Endothelial cell of umbilical vein (primary cell): ENCODE results near the gene NCAPG. TPM values are rescaled to one million over a fixed set of nuclear protein-coding genes. Genes with fewer than 3 reads are reported as not detected.

Experiments
- BruUV-seq: library from RNA; stranded (reverse); fragments of 400-500 nt; replicated peaks from 2 replicates; lab custom pipeline; 2021; lab: Mats Ljungman, UMichigan
- CTCF ChIA-PET: fragments of 300-600, 350-600 bp; sonication (Branson Sonifier 250); formaldehyde crosslinking; loops from one replicate; lab custom pipeline; 2021; ENCODE audit warnings: antibody characterized with exemption, inconsistent platforms; lab: Charles Lee
- POLR2A ChIA-PET: fragments of 300-600, 350-600 bp; sonication (Branson Sonifier 250); formaldehyde crosslinking; loops from one replicate; lab custom pipeline; 2021; ENCODE audit warnings: antibody characterized with exemption, inconsistent platforms; lab: Charles Lee
- DNase-seq: peaks from one replicate; pipeline ENCODE4 v3.0.0-alpha.2; 2011; ENCODE audit warnings: low read depth, low spot score
- FAIRE-seq: peaks from 2 replicates; lab custom pipeline; 2011; peaks lifted over from hg19 to GRCh38; lab: Jason Lieb, UNC
- H2AFZ ChIP-seq: 2 replicates; pipeline ENCODE4 v1.6.0; 2012; ENCODE audit warnings: low read depth, low read length, control low read depth, inconsistent platforms
- H3K27ac ChIP-seq: 2 replicates; pipeline ENCODE4 v1.5.1; 2011; ENCODE audit warnings: low read depth, mild to moderate bottlenecking, control low read depth, low read length, moderate library complexity; ENCODE audit not compliant: insufficient read depth
- H3K27me3 ChIP-seq, 2 experiments: 2 replicates each; pipeline versions ENCODE4 v1.6.0 to v1.6.1; 2011; ENCODE audit warnings: low read length in 2 of 2, mixed read lengths in 1 of 2; ENCODE audit not compliant: control insufficient read depth in 2 of 2, insufficient read depth in 2 of 2
- H3K36me3 ChIP-seq, 2 experiments: 2 replicates in 1 of 2; 3 replicates in 1 of 2; pipeline ENCODE4 v1.5.1; 2011; ENCODE audit warnings: low read length in 2 of 2, mild to moderate bottlenecking in 1 of 2, moderate library complexity in 1 of 2; ENCODE audit not compliant: control insufficient read depth in 2 of 2, insufficient read depth in 2 of 2; ENCODE audit errors: extremely low read depth in 1 of 2
- H3K4me1 ChIP-seq: 3 replicates; pipeline ENCODE4 v1.5.1; 2011; ENCODE audit warnings: mild to moderate bottlenecking, low read length; ENCODE audit not compliant: control insufficient read depth, insufficient read depth; ENCODE audit errors: extremely low read depth
- H3K4me2 ChIP-seq: 2 replicates; pipeline ENCODE4 v1.6.1; 2011; ENCODE audit warnings: low read length, control low read depth, mixed read lengths; ENCODE audit not compliant: insufficient read depth
- H3K4me3 ChIP-seq, 3 experiments: fragments of 200-600 bp in 1 of 3; sonication (generic), shearing (Covaris generic) in 1 of 3; replicated peaks in 1 of 3; 2 replicates each; pipeline ENCODE4 v1.5.1; 2011 to 2016; ENCODE audit warnings: control low read depth in 3 of 3, low read length in 3 of 3, mild to moderate bottlenecking in 2 of 3, inconsistent platforms in 1 of 3, low read depth in 1 of 3, moderate library complexity in 1 of 3; ENCODE audit not compliant: insufficient read depth in 1 of 3
- H3K79me2 ChIP-seq: 2 replicates; pipeline ENCODE4 v1.6.0; 2012; ENCODE audit warnings: low read length, inconsistent platforms; ENCODE audit not compliant: control insufficient read depth, insufficient read depth
- H3K9ac ChIP-seq: replicated peaks from 2 replicates; pipeline ENCODE3; 2011; ENCODE audit warnings: low read length, control low read depth; ENCODE audit not compliant: insufficient read depth; ENCODE audit errors: extremely low read depth
- H3K9me1 ChIP-seq: replicated peaks from 3 replicates; pipeline ENCODE4 v1.6.0; 2011; ENCODE audit warnings: mild to moderate bottlenecking, low read length; ENCODE audit not compliant: control insufficient read depth, insufficient read depth; ENCODE audit errors: extremely low read depth
- H3K9me3 ChIP-seq: replicated peaks from 2 replicates; pipeline ENCODE4 v1.5.1; 2012; ENCODE audit warnings: low read length, inconsistent platforms; ENCODE audit not compliant: control insufficient read depth, insufficient read depth
- H4K20me1 ChIP-seq: replicated peaks from 2 replicates; pipeline ENCODE3; 2011; ENCODE audit warnings: mild to moderate bottlenecking, low read length; ENCODE audit not compliant: control insufficient read depth, insufficient read depth; ENCODE audit errors: extremely low read depth
- EZH2 ChIP-seq: IDR thresholded peaks from 2 replicates; pipeline ENCODE4 v1.6.1; 2012; ENCODE audit warnings: borderline replicate concordance, low read depth, mild to moderate bottlenecking, moderate library complexity, low read length, inconsistent platforms; ENCODE audit not compliant: severe bottlenecking
- FOS ChIP-seq: IDR thresholded peaks from 2 replicates; pipeline ENCODE4 v1.6.1; 2011; ENCODE audit warnings: mild to moderate bottlenecking, low read length, moderate library complexity, borderline replicate concordance; ENCODE audit not compliant: insufficient read depth
- GATA2 ChIP-seq: IDR thresholded peaks from 2 replicates; pipeline ENCODE4 v1.7.0; 2011; ENCODE audit warnings: low read depth, mild to moderate bottlenecking, moderate library complexity, mixed read lengths, low read length; ENCODE audit not compliant: insufficient read length, insufficient read depth
- JUN ChIP-seq: IDR thresholded peaks from 2 replicates; pipeline ENCODE4 v1.6.1; 2011; ENCODE audit warnings: borderline replicate concordance, low read depth; ENCODE audit not compliant: insufficient read length, insufficient read depth
- MYC ChIP-seq: IDR thresholded peaks from one replicate; pipeline ENCODE4 v1.6.1; 2011; ENCODE audit warnings: mild to moderate bottlenecking, low read depth, low read length
- POLR2A ChIP-seq: IDR thresholded peaks from 2 replicates; pipeline ENCODE4 v1.6.1; 2012; ENCODE audit warnings: low read depth, mild to moderate bottlenecking, control low read depth, low read length
- POLR2AphosphoS5 ChIP-seq: IDR thresholded peaks from 2 replicates; pipeline ENCODE4 v1.6.1; 2012; ENCODE audit warnings: low read depth, mild to moderate bottlenecking, control low read depth, low read length, moderate library complexity; ENCODE audit not compliant: insufficient read depth
- dilution Hi-C: fragments of 300-500 bp; cut with MboI; formaldehyde crosslinking; loops from one replicate; pipeline ENCODE4 v1.15.0; 2019; ENCODE audit warnings: low sequenced_read_pairs; ENCODE audit not compliant: extremely low pct_ligation_motif_present
- intact Hi-C: fragments of 100-400 bp; cut with micrococcal nuclease; formaldehyde crosslinking; loops from one replicate; pipeline ENCODE4 v1.10.0; 2022
- polyA plus RNA-seq, 4 experiments: library from polyadenylated mRNA; depleted of rRNA in 3 of 4; stranded (reverse) in 3 of 4; unstranded in 1 of 4; fragments of >200 nt; gene quantifications; 2 replicates each; pipeline versions ENCODE4 v1.2.1 to v1.2.3, GENCODE V29; 2011 to 2012; ENCODE audit warnings: missing spikeins in 1 of 4
- total RNA-seq: library from RNA; stranded (reverse); gene quantifications from 2 replicates; pipeline ENCODE4 v1.2.3, GENCODE V29; 2021
- TF ChIP-seq, protein P1 (sequence below), 2 donors: IDR thresholded peaks; 1 replicate in 1 of 2; 2 replicates in 1 of 2; pipeline ENCODE4 v1.5.1; 2011; ENCODE audit warnings: low read length in 2 of 2, mild to moderate bottlenecking in 2 of 2, moderate library complexity in 2 of 2, control low read depth in 1 of 2, inconsistent platforms in 1 of 2, low read depth in 1 of 2; ENCODE audit not compliant: insufficient read depth in 1 of 2; ENCODE audit errors: extremely low read depth in 1 of 2
- TF ChIP-seq, protein P2 (sequence below): IDR thresholded peaks from 2 replicates; pipeline ENCODE4 v1.6.1; 2011; ENCODE audit not compliant: insufficient read depth, insufficient read length

The NCAPG gene
- total and polyA plus RNA-seq, 2 donors (not counting 3 experiments of a cell fraction or from before 2014, with no cell fraction given), result 11.6 to 66.4 TPM

DNA sequence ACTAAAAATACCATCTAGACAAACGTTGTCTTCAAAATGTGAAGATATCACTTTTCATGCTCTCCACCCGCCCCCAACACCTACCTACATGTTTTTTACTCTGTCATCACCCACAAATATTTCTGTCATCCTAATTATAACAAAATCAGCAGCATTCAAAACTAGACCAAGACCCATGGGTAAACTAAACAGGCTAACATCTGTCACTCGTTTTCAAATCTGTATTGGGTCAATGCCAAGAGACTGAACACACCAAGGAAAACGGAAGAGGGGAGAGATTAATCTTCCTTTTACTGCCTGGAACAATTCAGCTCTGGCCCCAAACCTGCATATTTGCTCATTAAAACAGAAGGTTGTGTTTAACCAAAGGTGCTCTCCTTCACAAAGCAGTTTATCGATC, 46.8 kb upstream of the NCAPG start:
- intact Hi-C loops, result no loop called here
- no peak overlapping the region for H3K27ac ChIP-seq

More for the DNA sequence above, 46.8 kb upstream of the NCAPG start:
- no TSS peak for BruUV-seq
- CTCF ChIA-PET, result no interaction called here
- Histone ChIP-seq H3K4me2 (no peak overlapping the region), H2AFZ (no peak overlapping the region), H3K9ac (no peak overlapping the region), H3K79me2 (no peaks in the 10 kb centered on the region), H3K4me3 (no peak overlapping the region), H3K4me1 (no peaks in the 10 kb centered on the region), H3K36me3 (no peaks in the 10 kb centered on the region), H3K27me3 (no peaks in the 10 kb centered on the region), H4K20me1 (no peaks in the 10 kb centered on the region), H3K9me1 (no peaks in the 10 kb centered on the region), H3K9me3 (no peaks in the 10 kb centered on the region)
- FAIRE-seq, result no peak
- POLR2A ChIA-PET, result no interaction called here
- DNase-seq, result no peak
- dilution Hi-C loops, result no loop called here
- TF ChIP-seq POLR2A (no peak), FOS (no peak), MYC (no peak), GATA2 (no peak), EZH2 (no peak), JUN (no peak), POLR2AphosphoS5 (no peak)
- TF ChIP-seq, protein P1, sequence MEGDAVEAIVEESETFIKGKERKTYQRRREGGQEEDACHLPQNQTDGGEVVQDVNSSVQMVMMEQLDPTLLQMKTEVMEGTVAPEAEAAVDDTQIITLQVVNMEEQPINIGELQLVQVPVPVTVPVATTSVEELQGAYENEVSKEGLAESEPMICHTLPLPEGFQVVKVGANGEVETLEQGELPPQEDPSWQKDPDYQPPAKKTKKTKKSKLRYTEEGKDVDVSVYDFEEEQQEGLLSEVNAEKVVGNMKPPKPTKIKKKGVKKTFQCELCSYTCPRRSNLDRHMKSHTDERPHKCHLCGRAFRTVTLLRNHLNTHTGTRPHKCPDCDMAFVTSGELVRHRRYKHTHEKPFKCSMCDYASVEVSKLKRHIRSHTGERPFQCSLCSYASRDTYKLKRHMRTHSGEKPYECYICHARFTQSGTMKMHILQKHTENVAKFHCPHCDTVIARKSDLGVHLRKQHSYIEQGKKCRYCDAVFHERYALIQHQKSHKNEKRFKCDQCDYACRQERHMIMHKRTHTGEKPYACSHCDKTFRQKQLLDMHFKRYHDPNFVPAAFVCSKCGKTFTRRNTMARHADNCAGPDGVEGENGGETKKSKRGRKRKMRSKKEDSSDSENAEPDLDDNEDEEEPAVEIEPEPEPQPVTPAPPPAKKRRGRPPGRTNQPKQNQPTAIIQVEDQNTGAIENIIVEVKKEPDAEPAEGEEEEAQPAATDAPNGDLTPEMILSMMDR (IDR thresholded peaks at IDR 0.05; ENCODE audit: extremely low read depth in 1 of 2, insufficient read depth in 1 of 2, low read depth in 1 of 2, low read length in 2 of 2), result no peak
- TF ChIP-seq, protein P2, sequence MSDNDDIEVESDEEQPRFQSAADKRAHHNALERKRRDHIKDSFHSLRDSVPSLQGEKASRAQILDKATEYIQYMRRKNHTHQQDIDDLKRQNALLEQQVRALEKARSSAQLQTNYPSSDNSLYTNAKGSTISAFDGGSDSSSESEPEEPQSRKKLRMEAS, result no peak
